Lower lobe of right lung (tissue), 2 donors: ENCODE data around the gene FFAR2. TPM values are rescaled to one million over a fixed set of nuclear protein-coding genes. Genes with fewer than 3 reads are reported as not detected.
"Not testable (repeated sequence)": the region's sequence is repeated elsewhere in the genome, so short reads cannot be mapped to it uniquely, and the experiment has no call there.

Source experiments
- ATAC-seq, 2 donors: fragments of 200-7000 bp; cut with Tn5 transposase; one replicate each; pipeline ENCODE4 v1.9.1; 2020 to 2022; ENCODE audit warnings: mild to moderate bottlenecking in 2 of 2, moderate library complexity in 2 of 2
- DNase-seq: peaks from one replicate; pipeline ENCODE4 v3.0.0-alpha.2; 2020
- H3K27ac ChIP-seq: fragments of 200-600 bp; one replicate; pipeline ENCODE4 v1.8.0; 2022
- H3K27me3 ChIP-seq: fragments of 200-600 bp; one replicate; pipeline ENCODE4 v1.8.0; 2022; ENCODE audit warnings: low read depth
- H3K36me3 ChIP-seq: fragments of 200-600 bp; one replicate; pipeline ENCODE4 v1.8.0; 2022; ENCODE audit warnings: mild to moderate bottlenecking
- H3K4me1 ChIP-seq: fragments of 200-600 bp; one replicate; pipeline ENCODE4 v1.8.0; 2022
- H3K4me3 ChIP-seq: fragments of 200-600 bp; one replicate; pipeline ENCODE4 v1.8.0; 2022; ENCODE audit warnings: mild to moderate bottlenecking
- H3K9me3 ChIP-seq: fragments of 200-600 bp; one replicate; pipeline ENCODE4 v1.8.0; 2022
- CTCF ChIP-seq: fragments of 200-600 bp; IDR thresholded peaks from one replicate; pipeline ENCODE4 v1.8.0; 2022; ENCODE audit warnings: antibody characterized with exemption, mild to moderate bottlenecking
- intact Hi-C: fragments of 100-400 bp; cut with DNase I; formaldehyde crosslinking; loops from one replicate; pipeline ENCODE4 v1.11.0; 2022
- long read RNA-seq: library from polyadenylated mRNA; unstranded; transcript quantifications from one replicate; pipeline ENCODE4 v2.0.0, GENCODE V29; 2021
- total RNA-seq: library from RNA; stranded (reverse); fragmentation: NEBNext Ultra II Directional; extraction: Animal tissue kit (Norgen Biotek cat#: 25700); gene quantifications from one replicate; pipeline ENCODE4 v1.2.1, GENCODE V29; 2021
- donor health status: DM: no; HTN: yes; CAD: no; lungs with severe emphysema.

Gene FFAR2
- 4.7 TPM for total RNA-seq
- long read RNA-seq, transcript FFAR2-201 (1 exons, 2,051 nt): major isoform, 6 of 6 reads
- long read RNA-seq, partial matches to known transcripts: 0 of 6 reads
- long read RNA-seq, other reads (novel, unspliced or antisense): 0 of 6 reads

GRCh38 chr19:35447606-35448469 is at the start of gene FFAR2:
Gene FFAR2 (plus strand): TSS chr19:35448257. CDS start chr19:35449715, 1,458 bp downstream.
- Histone ChIP-seq H3K4me1 (peaks cover 43% of the 10 kb centered on the region), H3K9me3 (no peaks in the 10 kb centered on the region), H3K27ac (peak within 1 kb of the TSS; percentile 53), H3K4me3 (no peak within 1 kb of the TSS), H3K36me3 (no peaks in the 10 kb centered on the region), H3K27me3 (no peaks in the 10 kb centered on the region)
- intact Hi-C loops: no loop called here
- no peak for ATAC-seq
- no peak for DNase-seq
- TF ChIP-seq CTCF: no peak

GRCh38 chr19:35398570-35398969 is 49.5 kb upstream of the FFAR2 start:
- Histone ChIP-seq H3K27ac (no peak overlapping the region), H3K4me1 (no peaks in the 10 kb centered on the region), H3K36me3 (no peaks in the 10 kb centered on the region), H3K27me3 (no peaks in the 10 kb centered on the region), H3K9me3 (no peaks in the 10 kb centered on the region), H3K4me3 (no peak overlapping the region)
- no peak for DNase-seq
- no peak for TF ChIP-seq CTCF
- intact Hi-C loops: no loop called here
- no peak for ATAC-seq

GRCh38 chr19:35399231-35399630 is 48.8 kb upstream of the FFAR2 start:
- no peak for ATAC-seq
- no peak for TF ChIP-seq CTCF
- H3K27ac ChIP-seq: no peak overlapping the region

GRCh38 chr19:35399948-35400772 is 47.9 kb upstream of the FFAR2 start:
- no peak overlapping the region for H3K27ac ChIP-seq
- no peak for DNase-seq
- ATAC-seq: no peak
- H3K27me3 ChIP-seq: no peaks in the 10 kb centered on the region
- H3K4me3 ChIP-seq: no peak overlapping the region
- no peaks in the 10 kb centered on the region for H3K4me1 ChIP-seq
- intact Hi-C loops: no loop called here
- H3K9me3 ChIP-seq: no peaks in the 10 kb centered on the region
- TF ChIP-seq CTCF: no peak
- H3K36me3 ChIP-seq: no peaks in the 10 kb centered on the region

More at GRCh38 chr19:35399231-35399630, 48.8 kb upstream of the FFAR2 start:
- Histone ChIP-seq H3K36me3 (no peaks in the 10 kb centered on the region), H3K9me3 (no peaks in the 10 kb centered on the region), H3K4me3 (no peak overlapping the region), H3K27me3 (no peaks in the 10 kb centered on the region), H3K4me1 (no peaks in the 10 kb centered on the region)
- DNase-seq: no peak
- intact Hi-C loops: no loop called here

GRCh38 chr19:35400773-35401100 is 47.3 kb upstream of the FFAR2 start:
- intact Hi-C loops: no loop called here
- Histone ChIP-seq H3K27ac (no peak overlapping the region), H3K27me3 (no peaks in the 10 kb centered on the region)

GRCh38 chr19:35401416-35401815 is 46.6 kb upstream of the FFAR2 start:
- ATAC-seq, H3K4me3 ChIP-seq, H3K27me3 ChIP-seq, H3K27ac ChIP-seq, DNase-seq, H3K36me3 ChIP-seq, intact Hi-C loops, H3K4me1 ChIP-seq, H3K9me3 ChIP-seq: not testable (repeated sequence)

More at GRCh38 chr19:35400773-35401100, 47.3 kb upstream of the FFAR2 start:
- no peaks in the 10 kb centered on the region for H3K9me3 ChIP-seq
- no peaks in the 10 kb centered on the region for H3K4me1 ChIP-seq
- no peak overlapping the region for H3K4me3 ChIP-seq
- no peak for TF ChIP-seq CTCF
- DNase-seq: no peak
- no peak for ATAC-seq
- no peaks in the 10 kb centered on the region for H3K36me3 ChIP-seq
